HG03095 (cell line): ENCODE measurements around the gene PIP4K2A.
A peak's percentile ranks its signal among the peaks of the same experiment; 100 is the strongest.
"Not testable (repeated sequence)": the region's sequence is repeated elsewhere in the genome, so short reads cannot be mapped to it uniquely, and the experiment has no call there.

ENCODE experiments used
- ATAC-seq: cut with Tn5 transposase; IDR thresholded peaks from one replicate; pipeline ENCODE4 v1.9.1; 2021; ENCODE audit warnings: moderate library complexity; ENCODE audit not compliant: unreplicated experiment

Gene PIP4K2A

DNA sequence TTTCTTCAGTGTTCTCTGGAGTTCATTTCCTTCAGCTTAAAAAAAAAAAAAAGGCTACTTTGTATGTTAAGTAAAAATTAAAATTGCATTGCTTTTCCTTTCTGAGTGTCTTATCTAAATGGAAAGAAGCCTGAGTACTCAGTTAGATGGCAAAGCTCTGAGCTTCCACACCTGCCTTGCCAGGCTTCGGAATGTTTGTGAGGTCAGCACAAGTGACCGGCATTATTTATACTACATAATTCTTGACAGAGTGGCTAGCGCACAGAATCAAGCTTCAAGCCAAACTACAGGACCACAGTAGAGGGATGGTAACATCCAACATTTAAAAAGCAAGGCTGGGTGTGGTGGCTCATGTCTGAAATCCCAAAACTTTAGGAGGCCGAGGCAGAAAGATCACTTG, 17.3 kb downstream of the PIP4K2A start:
- no peak for ATAC-seq

DNA sequence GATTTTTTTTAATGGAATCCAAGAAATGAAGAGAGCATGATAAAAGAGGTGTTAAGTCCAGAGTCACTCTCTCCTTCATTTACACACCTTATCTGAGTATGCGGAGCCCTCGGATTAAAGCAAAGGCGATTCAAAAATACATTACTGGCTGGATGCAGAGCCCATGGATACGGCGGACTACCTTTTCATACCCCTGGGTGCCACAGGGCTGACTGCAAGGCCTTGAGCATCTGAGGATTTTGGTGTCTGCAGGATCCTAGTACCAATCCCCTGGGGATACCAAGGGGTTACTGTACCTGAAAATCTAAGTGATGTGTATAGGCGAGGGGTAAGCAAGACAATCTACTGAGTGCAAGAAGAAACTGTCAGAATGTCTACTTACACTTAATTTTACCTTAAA, 20.5 kb downstream of the PIP4K2A start:
- no peak for ATAC-seq

DNA sequence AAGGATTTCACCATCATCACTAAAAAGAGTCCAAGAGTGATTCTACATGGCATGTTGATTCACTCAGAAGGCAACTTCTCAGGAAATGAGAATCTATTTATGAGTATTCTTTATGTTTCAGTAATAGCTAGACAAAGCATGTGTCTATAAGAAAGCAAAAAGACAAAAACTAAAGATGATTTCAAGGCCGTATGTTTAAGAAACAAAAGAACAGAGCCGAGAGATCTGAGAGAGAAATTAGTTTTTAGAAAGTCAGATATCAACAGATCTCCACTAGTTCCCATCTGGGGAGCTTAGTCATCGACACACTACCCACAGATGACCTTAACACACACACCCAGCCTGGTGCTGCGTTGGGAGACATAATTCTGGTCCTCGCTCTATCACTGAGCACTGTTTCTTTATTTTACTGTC, 21.0 kb downstream of the PIP4K2A start:
- no peak for ATAC-seq

DNA sequence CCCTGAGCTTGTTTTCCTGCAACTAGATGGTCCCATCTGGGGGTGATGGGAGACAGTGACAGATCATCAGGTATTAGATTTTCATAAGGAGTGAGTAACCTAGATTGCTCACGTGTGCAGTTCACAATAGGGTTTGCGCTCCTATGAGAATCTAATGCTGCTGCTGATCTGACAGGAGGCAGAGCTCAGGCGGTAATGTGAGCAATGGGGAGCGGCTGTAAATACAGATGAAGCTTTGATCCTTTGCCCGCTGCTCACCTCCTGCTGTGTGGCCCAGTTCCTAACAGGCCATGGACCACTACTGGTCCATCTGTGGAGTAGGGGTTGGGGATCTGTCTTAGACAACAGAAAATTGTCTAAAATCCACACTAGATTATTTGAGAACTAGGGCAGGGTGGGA, 22.3 kb downstream of the PIP4K2A start:
- ATAC-seq: not testable (repeated sequence)

DNA sequence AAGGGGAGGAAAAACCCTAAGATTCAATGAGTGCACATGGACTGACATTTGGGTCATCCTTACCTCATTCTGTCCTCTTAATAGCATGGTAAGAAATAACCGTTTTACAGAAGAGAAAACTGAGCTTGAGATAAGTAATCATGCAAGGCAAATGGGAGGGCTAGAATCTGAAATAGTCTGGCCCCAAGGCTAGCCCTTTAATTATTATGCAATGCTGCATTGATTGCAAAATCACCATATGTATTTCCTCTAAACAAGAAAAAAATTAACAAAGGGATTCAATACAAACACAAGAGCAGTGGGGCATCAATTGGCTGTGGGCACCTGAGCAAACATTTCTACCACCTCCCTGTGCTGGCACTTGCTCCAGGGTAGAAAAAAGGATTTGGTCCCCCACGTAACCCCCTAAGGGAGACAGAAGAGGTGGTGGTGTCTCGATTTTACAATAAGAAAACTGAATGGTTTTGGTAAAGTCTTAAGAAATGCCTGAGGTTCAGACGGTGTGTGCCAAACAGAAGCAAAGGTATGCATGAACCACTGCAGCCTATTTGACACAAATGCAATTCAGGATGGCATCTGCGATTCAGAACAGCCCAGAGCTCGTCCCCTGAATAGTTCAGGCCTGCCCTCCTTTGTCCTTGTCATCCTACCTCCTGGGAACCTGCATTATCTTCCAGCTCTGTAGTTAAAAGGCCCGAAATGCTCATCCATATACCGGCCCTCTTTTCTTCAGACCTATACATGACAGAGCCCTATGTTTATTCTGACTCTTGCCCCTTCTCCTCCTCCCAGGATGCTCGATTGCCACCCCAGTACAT, 23.6 kb downstream of the PIP4K2A start:
- peak; percentile 37 for ATAC-seq

DNA sequence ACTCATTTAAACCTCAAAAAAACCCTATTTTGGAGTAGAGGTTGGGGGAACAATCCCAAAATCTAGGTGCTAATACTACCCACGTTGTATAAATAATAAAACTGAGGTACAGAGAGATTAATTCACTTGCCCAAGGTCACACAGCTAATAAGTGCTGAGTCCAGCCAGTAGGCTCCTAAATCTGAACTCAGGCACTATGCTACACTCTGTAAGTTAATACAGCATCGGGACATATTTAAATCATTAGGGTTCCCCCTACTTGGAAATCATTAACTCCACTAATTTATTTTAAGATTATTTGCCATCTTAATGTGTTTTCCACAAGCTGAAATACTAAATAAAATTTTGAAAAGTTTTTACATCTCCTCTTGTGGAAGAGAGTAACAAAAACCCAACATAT, 24.2 kb downstream of the PIP4K2A start:
- ATAC-seq: no peak

DNA sequence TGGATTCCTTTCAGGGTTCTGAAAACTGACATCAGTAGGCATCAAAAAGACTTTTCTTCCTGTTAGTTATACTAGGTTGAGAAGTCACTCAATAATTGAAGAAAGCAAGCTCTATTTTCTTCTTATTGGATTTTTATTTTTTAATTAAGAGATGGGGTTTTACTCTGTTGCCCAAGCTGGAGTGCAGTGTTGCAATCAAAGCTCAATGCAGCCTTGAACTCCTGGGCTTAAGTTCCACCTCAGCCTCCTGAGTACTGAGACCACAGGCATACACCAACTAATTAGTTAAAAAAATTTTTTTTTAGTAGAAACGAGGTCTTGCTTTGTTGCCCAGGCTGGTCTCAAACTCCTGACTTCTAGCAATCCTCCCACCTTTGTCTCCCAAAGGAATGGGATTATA, 28.0 kb downstream of the PIP4K2A start:
- ATAC-seq: no peak

DNA sequence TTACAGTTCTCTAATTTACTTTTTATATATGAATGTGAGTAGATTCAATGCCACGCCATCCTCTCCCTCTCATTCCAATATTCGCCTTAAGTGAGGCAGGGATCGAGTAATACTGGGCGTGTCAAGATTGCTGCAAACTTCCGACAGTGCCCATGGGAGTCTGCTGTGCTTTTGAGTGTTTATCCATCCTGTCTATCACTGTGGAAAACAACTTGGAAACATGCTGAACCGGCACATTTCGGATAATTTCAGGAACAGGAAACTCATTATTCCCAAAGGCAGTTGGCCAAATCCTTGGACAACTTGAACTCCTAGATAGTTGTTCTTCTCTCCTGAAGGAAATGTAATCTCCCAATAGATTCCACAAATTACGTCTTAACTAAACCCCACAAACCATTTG, 28.5 kb downstream of the PIP4K2A start:
- no peak for ATAC-seq

DNA sequence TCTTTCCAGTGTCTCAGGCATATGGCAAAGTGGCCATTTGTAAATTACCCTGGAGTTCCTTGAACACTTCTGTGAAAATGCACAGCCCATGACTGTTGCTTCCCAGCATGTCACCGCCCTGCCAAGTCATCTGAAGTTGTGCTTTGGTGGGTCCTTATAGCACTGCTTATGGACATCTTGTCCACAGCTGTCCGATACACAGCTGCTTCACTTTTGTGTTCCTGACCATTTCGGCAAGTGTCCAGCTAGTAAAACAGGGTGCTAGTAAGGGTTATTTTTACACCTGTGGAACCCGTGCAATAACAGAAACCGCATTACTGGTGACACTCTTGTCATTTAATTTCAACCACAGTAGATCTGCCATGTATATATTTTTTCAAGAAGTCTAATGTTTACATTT, 29.7 kb downstream of the PIP4K2A start:
- ATAC-seq: no peak

DNA sequence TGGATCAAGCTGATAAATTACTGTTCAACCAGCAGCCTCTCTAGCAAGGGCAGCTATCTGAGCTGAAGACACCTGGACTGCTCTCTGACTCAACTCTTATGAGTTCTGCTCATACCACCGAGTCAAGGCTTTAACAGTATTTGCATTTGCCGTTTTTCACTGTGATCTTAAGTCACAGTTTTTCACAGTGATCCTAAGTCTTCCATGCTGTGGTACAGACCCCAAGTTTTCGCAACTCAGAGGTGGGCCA, 31.3 kb downstream of the PIP4K2A start:
- ATAC-seq: peak; percentile 60

DNA sequence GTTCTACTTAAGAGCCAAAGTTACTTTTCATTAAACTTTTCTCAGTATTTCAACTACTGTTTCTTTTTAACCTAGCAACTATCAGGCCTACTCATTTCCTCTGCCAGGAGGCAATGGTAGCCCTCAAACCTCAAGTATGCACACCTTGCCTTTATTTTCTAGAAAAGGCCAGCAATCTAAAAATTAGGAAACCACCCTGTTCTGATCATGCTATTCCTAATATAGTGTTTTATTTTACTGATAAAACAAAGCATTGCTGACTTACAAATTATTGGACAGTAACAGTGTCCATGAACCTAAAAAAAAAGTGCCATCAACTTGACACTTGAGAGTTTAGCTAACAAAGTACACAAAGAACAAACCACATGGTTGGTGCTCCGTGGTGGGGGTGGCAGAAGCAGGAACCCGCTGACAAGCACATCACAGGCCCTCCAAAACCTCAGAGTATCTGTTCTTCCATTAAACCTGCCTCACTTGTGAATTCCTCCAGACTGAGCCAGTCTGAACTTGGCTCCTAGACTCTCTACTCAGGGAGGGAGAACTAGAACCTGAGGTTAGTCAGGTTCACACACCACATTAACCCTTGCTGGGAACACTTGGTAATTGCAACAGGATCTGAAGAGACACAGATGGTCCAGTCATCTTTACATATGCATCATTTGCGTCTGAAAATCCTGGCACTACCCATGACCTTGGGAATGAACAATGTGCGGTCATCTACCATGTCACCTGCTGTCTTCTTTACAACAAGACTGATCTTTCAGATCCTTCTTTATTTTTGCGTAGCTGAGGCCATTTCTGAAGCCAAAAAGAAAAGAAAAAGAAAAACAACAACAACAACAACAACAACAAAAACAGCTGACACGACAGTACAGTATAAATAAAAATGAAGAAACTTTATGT, 31.9 kb downstream of the PIP4K2A start:
- no peak for ATAC-seq

DNA sequence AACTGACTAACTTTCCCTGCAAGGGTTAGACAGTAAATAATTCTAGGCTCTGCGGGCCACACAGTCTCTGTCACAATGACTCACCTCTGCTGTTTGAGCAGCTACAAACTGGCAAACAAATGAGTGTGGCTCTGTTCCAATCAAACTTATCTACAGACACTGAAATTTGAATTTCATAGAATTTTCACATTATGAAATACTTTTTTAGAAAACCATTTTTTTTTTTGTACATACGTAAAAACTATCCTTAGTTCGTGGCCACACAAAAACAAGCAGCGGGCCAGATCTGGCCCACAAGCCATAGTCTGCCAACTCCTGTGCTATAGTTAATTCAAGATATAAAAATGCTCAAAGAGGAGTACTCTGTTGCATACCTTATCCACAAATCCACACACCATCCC, 32.6 kb downstream of the PIP4K2A start:
- ATAC-seq: no peak

DNA sequence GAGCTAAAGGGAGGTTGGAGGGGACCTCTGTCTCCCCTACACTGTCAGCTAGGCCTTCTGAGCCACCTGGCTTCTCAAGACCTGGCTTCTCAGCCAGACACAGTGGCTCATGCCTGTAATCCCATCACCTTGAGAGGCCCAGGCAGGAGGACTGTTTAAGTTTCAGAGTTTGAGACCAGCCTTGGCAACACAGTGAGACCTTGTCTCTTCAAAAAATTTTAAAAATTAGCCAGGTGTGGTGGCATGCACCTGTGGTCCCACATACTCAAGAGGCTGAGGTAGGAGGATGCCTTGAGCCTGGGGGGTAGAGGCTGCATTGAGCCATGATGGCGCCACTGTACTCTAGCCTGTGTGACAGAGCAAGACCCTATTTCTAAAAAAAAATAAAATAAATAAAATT, 33.1 kb downstream of the PIP4K2A start:
- no peak for ATAC-seq

DNA sequence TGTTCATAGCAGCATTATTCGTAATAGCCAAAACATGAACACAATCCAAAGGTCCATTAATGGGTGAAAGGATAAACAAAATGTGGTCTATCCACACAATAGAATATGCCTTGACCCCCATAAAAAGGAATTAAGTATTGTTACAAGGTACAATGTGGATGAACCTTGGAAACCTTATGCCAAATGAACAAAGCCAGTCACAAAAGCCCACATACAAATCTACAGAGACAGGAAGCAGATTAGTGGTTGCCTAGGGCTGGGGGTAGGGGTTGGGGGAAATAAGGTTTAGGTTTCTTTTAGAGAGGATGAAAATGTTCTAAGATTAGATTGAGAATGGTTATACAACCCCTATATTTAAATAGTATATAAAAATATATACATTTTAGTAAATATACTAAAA, 34.8 kb downstream of the PIP4K2A start:
- no peak for ATAC-seq

DNA sequence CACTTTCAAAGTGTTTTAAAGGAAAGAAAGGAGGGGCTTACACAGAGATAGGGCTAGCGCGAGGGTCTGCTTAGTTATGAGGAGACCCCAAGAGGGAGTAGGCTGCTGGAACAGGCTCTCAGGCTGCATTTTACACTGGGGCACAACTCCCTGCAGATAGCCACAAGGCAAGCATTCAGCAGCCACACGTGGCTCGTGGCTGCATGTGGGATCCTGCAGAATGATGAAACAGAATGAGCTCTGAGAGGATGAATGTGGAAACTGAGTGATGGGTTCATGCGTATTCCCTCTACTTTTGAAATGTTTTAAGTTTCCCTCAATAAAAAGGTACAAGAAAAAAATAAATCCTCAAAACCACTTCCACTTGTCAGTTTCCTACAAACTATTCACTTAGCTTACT, 37.0 kb downstream of the PIP4K2A start:
- no peak for ATAC-seq

DNA sequence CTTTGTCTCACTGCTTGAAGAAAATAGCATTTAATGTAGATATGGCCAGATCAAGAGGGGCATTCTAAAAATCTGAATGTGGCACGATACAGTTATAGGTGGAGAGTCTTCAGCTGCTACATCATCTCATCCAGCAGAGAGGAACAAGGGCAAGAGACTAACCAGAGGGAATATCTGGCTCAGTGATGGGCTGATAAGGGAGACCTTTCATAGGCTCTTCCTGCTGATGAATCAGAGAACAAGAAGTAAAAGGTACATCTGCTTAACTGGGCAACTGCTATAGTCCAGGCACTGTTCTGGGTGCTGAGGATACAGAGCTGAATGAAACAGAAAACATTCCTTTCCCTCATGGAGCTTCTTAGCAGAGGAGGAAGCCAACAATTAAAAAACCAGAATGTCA, 37.9 kb downstream of the PIP4K2A start:
- no peak for ATAC-seq

DNA sequence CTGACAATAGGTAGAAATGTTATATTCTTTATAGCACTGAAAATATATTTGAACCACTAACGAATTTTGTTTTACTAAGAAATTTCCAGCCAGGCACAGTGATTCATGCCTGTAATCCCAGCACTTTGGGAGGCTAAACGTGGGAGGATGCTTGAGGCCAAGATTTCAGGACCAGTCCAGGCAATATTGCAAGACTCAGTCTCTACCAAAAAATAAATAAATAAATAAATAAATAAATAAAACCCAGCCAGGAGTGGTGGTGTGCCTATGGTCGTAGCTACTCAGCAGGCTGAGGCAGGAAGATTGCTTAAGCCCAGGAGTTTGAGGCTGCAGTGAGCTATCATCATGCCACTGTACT, 39.8 kb downstream of the PIP4K2A start:
- no peak for ATAC-seq

DNA sequence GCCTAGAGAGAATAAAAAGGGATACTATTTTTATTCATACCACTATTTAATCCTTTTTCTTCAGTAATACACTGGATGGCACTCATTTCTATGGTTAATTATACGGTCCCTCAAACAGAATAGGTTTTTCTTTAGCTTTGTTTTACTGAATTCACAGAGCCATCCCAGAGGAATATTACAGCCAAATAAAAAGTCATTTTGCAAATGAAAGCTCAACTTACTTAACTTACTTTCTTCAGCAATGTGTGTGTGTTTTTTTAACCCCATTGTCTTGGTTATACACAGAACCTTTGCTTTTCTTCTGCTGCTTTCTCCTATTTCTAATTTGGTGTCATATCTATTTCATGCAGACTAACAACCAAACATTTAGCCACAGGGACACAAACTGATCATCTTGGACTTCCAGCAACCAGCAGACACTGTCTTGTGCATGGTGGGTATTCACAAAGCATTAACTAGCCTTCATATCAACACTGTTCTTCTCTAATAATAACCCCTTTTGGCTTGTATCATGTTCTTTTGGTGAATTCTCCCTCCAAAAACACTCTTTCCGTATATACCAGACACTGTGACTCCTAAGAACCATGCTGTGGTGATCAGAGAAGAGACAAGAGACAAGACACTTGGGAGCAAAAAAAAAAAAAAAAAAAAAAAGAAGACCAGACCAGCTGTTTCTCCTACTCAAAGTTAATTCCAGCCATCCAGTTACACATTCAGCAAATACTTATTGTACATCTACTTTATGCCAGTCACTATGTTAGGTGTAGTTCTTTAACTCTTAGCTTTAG, 40.4 kb downstream of the PIP4K2A start:
- no peak for ATAC-seq

DNA sequence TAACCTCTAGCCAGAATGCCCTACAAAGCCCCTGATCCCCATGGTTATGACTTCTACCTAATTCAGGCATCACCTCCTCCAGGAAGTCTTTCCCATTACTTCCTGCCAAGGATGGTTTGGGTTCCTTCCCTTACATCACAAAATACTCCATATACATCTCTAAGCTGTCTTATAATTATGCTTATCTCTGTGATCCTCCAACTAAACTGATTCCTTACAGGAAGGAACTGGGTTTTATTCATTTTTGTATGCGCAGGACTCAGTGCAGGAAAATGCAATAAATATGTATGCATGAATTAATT, 41.3 kb downstream of the PIP4K2A start:
- ATAC-seq: no peak

DNA sequence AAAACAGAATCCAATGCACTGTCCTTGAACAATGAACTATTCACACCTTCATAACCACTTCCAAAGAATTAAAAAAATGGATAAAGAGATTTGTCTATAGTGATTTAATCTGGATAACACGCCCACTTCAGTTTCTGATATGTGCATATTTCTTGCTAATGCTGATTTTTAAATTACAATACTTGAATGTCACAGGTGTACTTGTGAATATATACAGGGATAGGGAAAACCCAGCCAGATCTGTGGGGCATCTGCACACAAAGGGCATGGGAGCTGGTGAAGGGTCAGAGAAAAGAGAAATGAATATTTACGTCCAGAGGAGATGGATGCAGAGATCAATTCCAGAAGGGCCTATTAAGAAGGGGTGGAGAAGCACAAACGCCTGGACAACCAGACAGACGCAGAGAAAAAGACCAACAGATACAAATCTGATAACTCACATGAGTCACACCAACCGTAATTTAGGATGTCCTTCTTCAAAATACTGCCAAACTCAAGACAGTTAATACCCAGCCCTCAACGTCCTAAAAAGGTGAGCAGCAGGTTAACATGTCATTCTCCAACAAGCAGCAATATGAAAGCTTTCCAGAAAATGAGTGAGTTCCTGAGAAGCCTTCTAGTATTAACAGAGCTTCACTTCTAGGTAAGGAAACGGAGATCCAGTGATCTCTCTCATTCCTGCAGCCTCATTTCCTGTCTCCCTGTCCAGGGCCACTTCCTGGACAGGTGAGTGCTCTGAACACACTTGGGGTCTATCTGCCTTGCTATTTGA, 41.9 kb downstream of the PIP4K2A start:
- no peak for ATAC-seq

DNA sequence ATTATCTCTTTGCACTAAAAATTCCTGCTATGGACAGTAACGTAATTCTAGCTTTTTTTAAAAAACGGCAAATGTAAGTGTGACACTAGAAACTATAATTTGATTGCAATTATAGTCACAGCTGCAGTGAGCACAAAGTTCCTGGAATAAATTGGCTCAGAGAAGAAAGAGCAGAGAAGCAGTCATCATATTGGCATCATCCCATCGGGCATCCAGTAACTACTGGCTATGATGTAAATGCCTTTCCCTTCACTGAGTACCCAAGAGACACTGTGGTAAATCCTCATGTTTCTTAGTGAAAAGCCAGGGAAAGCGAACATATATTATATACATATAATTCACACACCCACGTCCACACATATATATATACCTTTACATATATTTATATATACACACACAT, 43.6 kb downstream of the PIP4K2A start:
- no peak for ATAC-seq
